Fibroblast of pulmonary artery (primary cell): ENCODE data around the gene CAPN14.

Source experiments
- DNase-seq: peaks from one replicate; pipeline ENCODE4 v3.0.0-alpha.2; 2010; ENCODE audit warnings: low read depth
- H3K4me3 ChIP-seq: replicated peaks from 2 replicates; pipeline ENCODE4 v1.5.1; 2011; ENCODE audit warnings: low read depth, mild to moderate bottlenecking, control low read depth, low read length, moderate library complexity
- TF ChIP-seq, protein P1 (sequence below): IDR thresholded peaks from 2 replicates; pipeline ENCODE4 v1.5.1; 2011; ENCODE audit warnings: mild to moderate bottlenecking, control low read depth, low read length, inconsistent platforms; ENCODE audit errors: missing control alignments

The CAPN14 gene

GRCh38 chr2:31129375-31130171 lies 87.7 kb downstream of the CAPN14 start:
- no peak overlapping the region for H3K4me3 ChIP-seq
- DNase-seq = no peak
- TF ChIP-seq, protein P1, sequence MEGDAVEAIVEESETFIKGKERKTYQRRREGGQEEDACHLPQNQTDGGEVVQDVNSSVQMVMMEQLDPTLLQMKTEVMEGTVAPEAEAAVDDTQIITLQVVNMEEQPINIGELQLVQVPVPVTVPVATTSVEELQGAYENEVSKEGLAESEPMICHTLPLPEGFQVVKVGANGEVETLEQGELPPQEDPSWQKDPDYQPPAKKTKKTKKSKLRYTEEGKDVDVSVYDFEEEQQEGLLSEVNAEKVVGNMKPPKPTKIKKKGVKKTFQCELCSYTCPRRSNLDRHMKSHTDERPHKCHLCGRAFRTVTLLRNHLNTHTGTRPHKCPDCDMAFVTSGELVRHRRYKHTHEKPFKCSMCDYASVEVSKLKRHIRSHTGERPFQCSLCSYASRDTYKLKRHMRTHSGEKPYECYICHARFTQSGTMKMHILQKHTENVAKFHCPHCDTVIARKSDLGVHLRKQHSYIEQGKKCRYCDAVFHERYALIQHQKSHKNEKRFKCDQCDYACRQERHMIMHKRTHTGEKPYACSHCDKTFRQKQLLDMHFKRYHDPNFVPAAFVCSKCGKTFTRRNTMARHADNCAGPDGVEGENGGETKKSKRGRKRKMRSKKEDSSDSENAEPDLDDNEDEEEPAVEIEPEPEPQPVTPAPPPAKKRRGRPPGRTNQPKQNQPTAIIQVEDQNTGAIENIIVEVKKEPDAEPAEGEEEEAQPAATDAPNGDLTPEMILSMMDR = no peak

DNA sequence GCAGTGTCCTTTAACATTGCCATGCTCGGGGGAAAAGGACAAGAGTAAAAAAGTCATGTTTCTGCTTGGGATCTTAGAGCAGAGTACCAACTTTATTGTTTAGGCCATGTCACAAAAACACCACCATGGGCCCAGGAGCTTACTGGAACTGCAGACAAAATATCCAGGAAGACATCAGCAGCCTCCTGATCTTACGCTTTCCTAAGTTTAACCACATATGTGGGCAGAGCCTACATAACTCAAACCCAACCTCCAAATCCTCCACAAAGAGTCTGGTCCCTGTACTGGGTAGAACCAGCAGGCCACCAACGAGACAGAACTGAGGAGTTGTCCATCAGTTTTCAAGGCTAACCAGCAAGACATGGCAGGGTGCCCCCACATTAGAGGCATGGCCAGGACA lies 89.4 kb downstream of the CAPN14 start:
- TF ChIP-seq, protein P1 = no peak

DNA sequence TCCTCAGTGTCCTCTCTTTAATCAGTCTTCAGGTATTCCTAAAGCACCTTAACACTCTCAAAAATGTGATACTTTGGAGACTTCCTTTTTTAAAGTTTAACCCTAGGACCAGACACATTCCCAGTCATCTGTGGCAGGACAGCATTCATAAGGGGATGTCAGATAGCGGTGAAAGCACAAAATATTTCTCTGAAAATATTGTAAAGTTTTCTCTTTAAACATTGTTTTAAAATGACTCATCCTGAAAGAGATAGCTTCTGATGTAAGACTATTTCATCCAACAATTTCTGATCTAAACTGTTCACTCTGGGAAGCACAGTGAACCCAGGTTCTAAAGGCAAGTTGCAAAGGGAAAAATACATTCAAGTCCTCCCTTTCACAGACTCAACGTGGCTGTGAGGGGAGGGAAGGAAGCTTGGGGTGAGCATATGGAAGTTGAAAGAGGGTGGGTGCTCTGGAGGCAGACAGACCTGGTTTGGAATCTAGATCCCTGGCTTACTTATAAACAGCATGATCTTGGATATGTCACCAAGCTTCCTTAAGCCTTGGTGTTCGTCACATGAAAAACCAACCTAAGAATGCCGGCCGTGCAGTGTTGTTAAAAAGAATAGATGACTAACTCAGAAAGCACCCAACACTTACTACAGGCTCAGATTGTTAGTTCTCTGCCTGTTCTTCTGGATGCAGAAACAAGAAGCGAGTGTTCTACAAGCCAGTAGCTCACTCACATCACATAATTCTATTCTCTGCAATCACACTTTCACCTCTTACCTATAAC lies 91.2 kb downstream of the CAPN14 start:
- H3K4me3 ChIP-seq = no peak overlapping the region
- TF ChIP-seq, protein P1 = no peak
- DNase-seq = no peak

More for the DNA sequence above, 89.4 kb downstream of the CAPN14 start:
- no peak overlapping the region for H3K4me3 ChIP-seq
- DNase-seq = no peak

DNA sequence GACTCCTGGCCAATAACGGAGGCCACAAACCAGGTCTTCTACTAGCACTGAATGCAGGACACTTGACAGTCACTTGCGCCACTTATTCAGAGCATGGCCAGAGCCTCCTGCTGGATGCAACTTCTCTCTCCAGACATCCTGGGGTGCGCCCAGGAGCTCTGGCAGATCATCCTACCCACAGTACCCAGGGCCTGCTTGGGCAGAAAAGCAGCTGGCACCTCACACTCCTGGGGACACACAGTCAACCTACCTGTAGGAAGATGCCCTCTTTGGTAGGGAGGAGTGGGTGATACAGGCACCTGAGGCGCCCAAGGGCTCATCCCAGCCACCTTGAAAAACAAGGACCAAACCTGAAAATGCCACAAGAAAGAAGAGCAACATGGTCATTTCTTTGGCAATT lies 92.4 kb downstream of the CAPN14 start:
- no peak overlapping the region for H3K4me3 ChIP-seq
- TF ChIP-seq, protein P1 = no peak
- no peak for DNase-seq
